Tibial nerve (tissue), 4 donors: Measurements from ENCODE around the gene LGI4.

Source experiments
- CTCF ChIP-seq, 5 experiments: fragments of 200-600 bp in 3 of 5; fragments of 450-650 bp in 2 of 5; sonication (generic) in 3 of 5; IDR thresholded peaks; one replicate each; pipeline ENCODE4 v1.5.1; 2016 to 2019; ENCODE audit warnings: antibody characterized with exemption in 5 of 5, mild to moderate bottlenecking in 3 of 5, moderate library complexity in 2 of 5
- EP300 ChIP-seq, 2 donors: sonication (generic); formaldehyde crosslinking; IDR thresholded peaks; one replicate each; pipeline ENCODE4 v1.6.1; 2017; ENCODE audit warnings: antibody characterized with exemption in 2 of 2, mild to moderate bottlenecking in 1 of 2

GRCh38 chr19:35130761-35131720, 3.8 kb downstream of the LGI4 start:
- TF ChIP-seq CTCF (IDR thresholded peaks at IDR 0.05) (no peak), EP300 (IDR thresholded peaks at IDR 0.05) (no peak)
